Measurements from ENCODE around the gene PTPN18.

- TF ChIP-seq CTCF (IDR thresholded peaks at IDR 0.05): no peak
- no peak for TF ChIP-seq POLR2A (IDR thresholded peaks at IDR 0.05)
Observed at GRCh38 chr2:130355172-130355577, 681 bp upstream of the PTPN18 start.
